Astrocyte of the spinal cord (primary cell): ENCODE measurements around the gene LSR.

Experiments used
- DNase-seq: peaks from one replicate; pipeline ENCODE4 v3.0.0; 2011; ENCODE audit warnings: low read depth, low spot score
- H3K4me3 ChIP-seq: 2 replicates; pipeline ENCODE4 v1.5.1; 2011; ENCODE audit warnings: low read depth, mild to moderate bottlenecking, low read length, moderate library complexity
- CTCF ChIP-seq: IDR thresholded peaks from 2 replicates; pipeline ENCODE4 v1.5.1; 2012; ENCODE audit warnings: low read depth, mild to moderate bottlenecking, low read length, inconsistent platforms
- in situ Hi-C: cut with HindIII; loops from 2 replicates; pipeline ENCODE4 v1.10.0; 2017; ENCODE audit warnings: low sequenced_read_pairs

LSR gene

GRCh38 chr19:35256566-35256965 lies 7.8 kb downstream of the LSR start:
- no peak for DNase-seq
- H3K4me3 ChIP-seq: no peak overlapping the region
- in situ Hi-C loops: no loop called here
- TF ChIP-seq CTCF: no peak

GRCh38 chr19:35257113-35257461 lies 8.3 kb downstream of the LSR start:
- no peak overlapping the region for H3K4me3 ChIP-seq
- TF ChIP-seq CTCF: no peak
- in situ Hi-C loops: no loop called here
- no peak for DNase-seq

GRCh38 chr19:35260694-35261304 lies 12.0 kb downstream of the LSR start:
- H3K4me3 ChIP-seq: no peak overlapping the region
- in situ Hi-C loops: no loop called here
- no peak for DNase-seq

GRCh38 chr19:35261356-35262100 lies 12.7 kb downstream of the LSR start:
- in situ Hi-C loops: no loop called here
- TF ChIP-seq CTCF: no peak
- no peak overlapping the region for H3K4me3 ChIP-seq
- DNase-seq: no peak

More at GRCh38 chr19:35260694-35261304, 12.0 kb downstream of the LSR start:
- no peak for TF ChIP-seq CTCF

GRCh38 chr19:35262101-35262761 lies 13.4 kb downstream of the LSR start:
- no peak for DNase-seq
- in situ Hi-C loops: no loop called here
- no peak for TF ChIP-seq CTCF
- no peak overlapping the region for H3K4me3 ChIP-seq

- H3K4me3 ChIP-seq: no peak overlapping the region
- no peak for TF ChIP-seq CTCF
- no peak for DNase-seq
- in situ Hi-C loops: no loop called here
Observed at GRCh38 chr19:35264268-35265125, 15.7 kb downstream of the LSR start.
